ENCODE data around the gene WDR18.

DNA sequence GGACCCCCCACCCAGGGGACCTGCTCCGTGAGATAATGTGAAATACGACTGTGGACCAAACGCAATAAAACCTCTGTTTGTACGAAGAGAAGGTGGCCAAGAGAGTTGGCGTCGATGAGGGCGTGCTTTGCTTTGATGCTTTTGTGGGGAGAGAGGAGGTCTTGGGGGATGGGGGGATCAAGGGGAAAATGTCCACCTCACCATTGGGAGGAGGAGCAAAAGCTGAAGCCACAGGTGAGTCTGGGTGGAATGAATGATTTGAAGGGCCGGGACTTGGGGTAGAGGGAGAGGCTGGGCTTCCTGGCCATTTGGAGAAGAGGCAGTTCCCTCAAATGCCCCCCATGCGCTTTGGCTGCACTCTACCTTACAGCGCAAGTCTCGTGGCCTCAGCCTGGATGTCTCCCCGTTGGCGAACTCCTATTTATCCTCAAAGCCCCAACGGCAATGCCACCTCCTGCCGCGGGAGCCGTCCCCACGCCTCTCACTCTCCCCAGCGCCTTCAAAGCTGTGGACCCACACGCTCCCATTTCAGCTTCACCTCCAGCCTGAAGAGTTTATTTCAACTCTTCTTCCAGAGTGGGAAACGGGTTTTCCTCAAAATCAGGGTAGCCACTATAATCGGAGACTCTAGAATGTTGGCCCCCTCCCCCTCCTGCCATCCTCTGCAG, 55.0 kb downstream of the WDR18 start:
- TF ChIP-seq, protein P1, sequence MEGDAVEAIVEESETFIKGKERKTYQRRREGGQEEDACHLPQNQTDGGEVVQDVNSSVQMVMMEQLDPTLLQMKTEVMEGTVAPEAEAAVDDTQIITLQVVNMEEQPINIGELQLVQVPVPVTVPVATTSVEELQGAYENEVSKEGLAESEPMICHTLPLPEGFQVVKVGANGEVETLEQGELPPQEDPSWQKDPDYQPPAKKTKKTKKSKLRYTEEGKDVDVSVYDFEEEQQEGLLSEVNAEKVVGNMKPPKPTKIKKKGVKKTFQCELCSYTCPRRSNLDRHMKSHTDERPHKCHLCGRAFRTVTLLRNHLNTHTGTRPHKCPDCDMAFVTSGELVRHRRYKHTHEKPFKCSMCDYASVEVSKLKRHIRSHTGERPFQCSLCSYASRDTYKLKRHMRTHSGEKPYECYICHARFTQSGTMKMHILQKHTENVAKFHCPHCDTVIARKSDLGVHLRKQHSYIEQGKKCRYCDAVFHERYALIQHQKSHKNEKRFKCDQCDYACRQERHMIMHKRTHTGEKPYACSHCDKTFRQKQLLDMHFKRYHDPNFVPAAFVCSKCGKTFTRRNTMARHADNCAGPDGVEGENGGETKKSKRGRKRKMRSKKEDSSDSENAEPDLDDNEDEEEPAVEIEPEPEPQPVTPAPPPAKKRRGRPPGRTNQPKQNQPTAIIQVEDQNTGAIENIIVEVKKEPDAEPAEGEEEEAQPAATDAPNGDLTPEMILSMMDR (conservative IDR thresholded peaks at IDR 0.05; ENCODE audit: low read length): no peak
- TF ChIP-seq EZH2phosphoT487 (IDR thresholded peaks at IDR 0.05; ENCODE audit: borderline replicate concordance): no peak

Measured in Loucy (cell line).